Mucosa of stomach (tissue), 1 donor: ENCODE data around the gene GNAI2.
"Not testable (repeated sequence)": the region's sequence is repeated elsewhere in the genome, so short reads cannot be mapped to it uniquely, and the experiment has no call there.

Experiments used
- H3K27me3 ChIP-seq: one replicate; pipeline ENCODE4 v1.7.0; 2013; ENCODE audit warnings: mild to moderate bottlenecking, low read length; ENCODE audit not compliant: control insufficient read depth, insufficient read depth
- H3K36me3 ChIP-seq: one replicate; pipeline ENCODE4 v1.7.0; 2013; ENCODE audit warnings: low read length; ENCODE audit not compliant: control insufficient read depth, insufficient read depth
- H3K4me1 ChIP-seq: one replicate; pipeline ENCODE4 v1.7.0; 2013; ENCODE audit warnings: mild to moderate bottlenecking, low read length; ENCODE audit not compliant: control insufficient read depth, insufficient read depth
- H3K4me3 ChIP-seq: one replicate; pipeline ENCODE4 v1.7.0; 2013; ENCODE audit warnings: low read length
- H3K9ac ChIP-seq: one replicate; pipeline ENCODE4 v1.7.0; 2013; ENCODE audit warnings: mild to moderate bottlenecking, low read length, moderate library complexity
- H3K9me3 ChIP-seq: one replicate; pipeline ENCODE4 v1.7.0; 2013; ENCODE audit warnings: mild to moderate bottlenecking, low read length, moderate library complexity; ENCODE audit not compliant: control insufficient read depth
- donor health status: Pancreatic carcinoma.

GNAI2 gene

GRCh38 chr3:50242851-50243542, 7.0 kb downstream of the GNAI2 start:
- H3K4me3 ChIP-seq = no peak overlapping the region
- no peaks in the 10 kb centered on the region for H3K27me3 ChIP-seq
- no peaks in the 10 kb centered on the region for H3K36me3 ChIP-seq
- H3K9ac ChIP-seq = peak overlapping the region; percentile 7
- no peaks in the 10 kb centered on the region for H3K9me3 ChIP-seq
- H3K4me1 ChIP-seq = peaks cover 81% of the 10 kb centered on the region

DNA sequence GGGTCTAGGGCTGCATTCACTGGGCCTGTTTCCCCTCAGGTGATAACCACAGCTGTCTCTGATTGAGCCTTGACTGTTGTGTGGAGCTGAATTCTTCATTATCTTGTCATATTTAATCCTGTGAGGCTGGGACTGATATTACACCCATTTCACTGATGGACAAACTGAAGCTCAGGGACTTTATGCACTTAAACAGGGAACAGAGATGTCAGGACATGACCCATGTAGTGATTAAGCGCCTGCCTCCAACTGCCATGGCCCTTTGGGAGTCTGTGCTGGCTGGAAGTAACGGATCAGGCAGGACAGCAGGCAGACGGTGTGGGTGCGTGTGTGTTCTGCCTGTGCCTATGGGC, 7.5 kb downstream of the GNAI2 start:
- H3K4me3 ChIP-seq = no peak overlapping the region
- no peaks in the 10 kb centered on the region for H3K36me3 ChIP-seq
- no peaks in the 10 kb centered on the region for H3K27me3 ChIP-seq
- peaks cover 81% of the 10 kb centered on the region for H3K4me1 ChIP-seq
- H3K9me3 ChIP-seq = no peaks in the 10 kb centered on the region
- no peak overlapping the region for H3K9ac ChIP-seq

GRCh38 chr3:50244813-50245212, 8.8 kb downstream of the GNAI2 start:
- H3K9me3 ChIP-seq, H3K27me3 ChIP-seq, H3K4me3 ChIP-seq, H3K36me3 ChIP-seq: not testable (repeated sequence)
- peaks cover 81% of the 10 kb centered on the region for H3K4me1 ChIP-seq
- H3K9ac ChIP-seq = peak overlapping the region; percentile 16

- Histone ChIP-seq H3K36me3 (no peaks in the 10 kb centered on the region), H3K4me3 (no peak overlapping the region), H3K4me1 (peaks cover 85% of the 10 kb centered on the region), H3K9ac (peak overlapping the region; percentile 69), H3K9me3 (no peaks in the 10 kb centered on the region), H3K27me3 (no peaks in the 10 kb centered on the region)
These were observed 9.3 kb downstream of the GNAI2 start for GRCh38 chr3:50245251-50245745.

DNA sequence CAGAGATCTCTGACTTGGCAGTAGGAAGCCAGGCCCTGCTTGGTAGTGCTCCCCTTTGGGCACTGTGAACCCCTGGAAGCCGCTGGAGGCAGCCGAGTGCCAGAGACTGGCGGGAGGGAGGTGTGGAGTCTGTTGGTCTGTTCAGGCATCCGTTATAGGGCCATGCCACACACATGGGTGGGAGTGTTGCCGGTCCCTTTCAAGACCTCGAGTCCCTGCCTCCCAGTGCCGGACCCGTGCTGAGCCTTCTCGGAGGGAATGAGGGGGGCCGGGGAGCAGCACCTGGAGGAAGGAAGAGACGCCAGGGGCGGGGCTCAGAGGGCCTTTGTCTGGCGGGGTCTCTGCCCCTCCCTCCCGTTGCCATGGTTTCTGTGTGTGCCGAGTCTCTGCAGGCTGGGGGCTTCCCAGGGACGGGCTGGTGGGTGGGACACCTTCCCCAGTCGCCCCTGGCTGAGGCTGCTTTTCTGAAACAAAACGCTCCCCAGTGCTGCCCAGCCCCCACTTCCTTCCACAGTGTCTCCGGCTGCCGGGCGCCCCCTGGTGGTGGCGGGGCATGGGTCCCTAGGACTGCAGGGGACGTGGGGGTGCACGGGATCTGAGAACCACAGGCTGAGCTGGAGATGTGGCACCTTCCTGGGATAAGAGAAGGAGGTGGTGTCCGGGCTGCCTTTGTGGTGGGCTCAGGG, 10.0 kb downstream of the GNAI2 start:
- no peaks in the 10 kb centered on the region for H3K36me3 ChIP-seq
- H3K9me3 ChIP-seq = no peaks in the 10 kb centered on the region
- H3K9ac ChIP-seq = peak overlapping the region; percentile 69
- H3K4me1 ChIP-seq = peaks cover 89% of the 10 kb centered on the region
- H3K27me3 ChIP-seq = no peaks in the 10 kb centered on the region
- peak overlapping the region; percentile 68 for H3K4me3 ChIP-seq

DNA sequence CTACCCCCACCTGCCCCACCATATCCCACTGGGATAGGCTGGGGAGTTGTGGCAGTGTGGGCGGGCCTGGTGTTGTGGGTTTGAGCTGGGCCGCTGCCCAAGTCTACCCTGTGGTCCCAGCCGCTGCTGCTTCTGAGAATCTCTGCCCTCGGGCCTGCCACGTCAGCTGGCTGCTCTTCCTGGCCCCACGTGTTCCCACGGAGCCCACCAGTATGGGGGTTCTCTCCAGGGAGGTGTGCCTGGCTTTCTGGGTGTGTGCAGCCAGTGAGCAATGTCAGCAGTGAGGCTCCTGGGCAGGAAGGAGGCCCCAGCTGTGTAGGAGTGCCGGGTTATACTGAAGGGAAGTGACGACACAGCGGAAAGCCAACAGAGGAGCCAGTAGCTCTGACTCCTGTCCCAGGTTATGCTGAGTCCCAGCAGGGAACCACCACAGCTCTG, 10.5 kb downstream of the GNAI2 start:
- H3K4me3 ChIP-seq = peak overlapping the region; percentile 68
- H3K36me3 ChIP-seq = no peaks in the 10 kb centered on the region
- peaks cover 88% of the 10 kb centered on the region for H3K4me1 ChIP-seq
- H3K27me3 ChIP-seq = no peaks in the 10 kb centered on the region
- peak overlapping the region; percentile 69 for H3K9ac ChIP-seq
- H3K9me3 ChIP-seq = no peaks in the 10 kb centered on the region

DNA sequence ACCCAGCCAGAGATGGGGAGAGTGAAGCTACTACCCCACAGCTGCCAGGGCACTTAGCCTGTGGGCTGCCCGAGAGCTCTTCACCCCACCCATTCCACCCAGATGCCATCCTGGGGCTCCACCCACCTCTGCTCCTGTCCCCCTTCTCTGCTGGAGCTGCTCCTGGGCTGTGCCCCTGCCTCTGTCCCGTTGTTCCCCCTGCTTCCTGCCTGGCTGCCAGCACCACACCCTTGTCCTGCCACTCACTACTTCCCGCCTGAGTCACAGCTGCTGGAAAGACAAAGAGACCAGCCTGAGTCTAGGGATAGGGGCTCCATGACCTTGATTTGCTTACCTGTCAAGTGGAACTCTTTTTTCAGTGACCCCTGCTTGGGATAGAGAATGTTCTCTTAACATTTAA, 12.4 kb downstream of the GNAI2 start:
- H3K4me3 ChIP-seq = no peak overlapping the region
- peaks cover 78% of the 10 kb centered on the region for H3K4me1 ChIP-seq

DNA sequence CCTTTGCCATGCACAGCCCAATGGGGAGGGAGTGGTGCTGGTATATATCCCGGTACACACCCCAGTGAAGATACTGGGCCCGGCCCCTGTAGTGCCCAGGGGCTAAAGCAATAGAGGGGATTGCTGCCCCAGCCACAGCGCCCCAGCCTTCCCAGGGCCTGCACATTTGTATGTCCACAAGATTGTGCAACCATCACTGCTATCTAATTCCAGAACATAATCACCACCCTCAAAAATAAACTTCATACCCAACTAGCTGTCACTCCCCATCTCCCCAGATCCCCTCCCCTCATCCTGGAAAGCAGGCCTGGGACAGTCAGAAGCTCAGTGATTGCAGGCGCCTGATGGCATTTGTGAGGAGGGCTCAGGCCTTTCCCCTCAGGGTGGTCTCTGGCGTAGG, 13.5 kb downstream of the GNAI2 start:
- H3K4me1 ChIP-seq = peaks cover 72% of the 10 kb centered on the region
- H3K9me3 ChIP-seq = no peaks in the 10 kb centered on the region
- H3K36me3 ChIP-seq = no peaks in the 10 kb centered on the region
- peak overlapping the region; percentile 36 for H3K9ac ChIP-seq
- no peaks in the 10 kb centered on the region for H3K27me3 ChIP-seq
- no peak overlapping the region for H3K4me3 ChIP-seq

More for the DNA sequence above, 12.4 kb downstream of the GNAI2 start:
- Histone ChIP-seq H3K36me3 (no peaks in the 10 kb centered on the region), H3K27me3 (no peaks in the 10 kb centered on the region), H3K9ac (peak overlapping the region; percentile 36), H3K9me3 (no peaks in the 10 kb centered on the region)

DNA sequence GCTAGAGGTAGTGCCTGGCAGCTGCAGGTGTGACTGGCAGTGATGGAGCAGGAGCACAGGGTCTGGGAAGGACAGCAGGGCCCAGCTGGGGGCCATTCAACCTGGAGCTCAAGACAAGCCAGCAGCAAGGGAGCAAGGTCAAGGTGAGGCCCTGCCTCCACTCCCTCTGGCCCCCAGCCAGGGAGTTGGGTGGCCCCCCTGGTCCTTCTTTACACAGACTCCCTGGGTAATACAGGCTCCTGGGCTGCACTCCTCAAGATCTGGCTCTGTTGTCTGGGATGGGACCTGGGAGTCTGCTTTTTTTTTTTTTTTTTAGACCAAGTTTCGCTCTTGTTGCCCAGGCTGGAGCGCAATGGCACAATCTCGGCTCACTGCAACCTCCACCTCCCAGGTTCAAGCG, 14.5 kb downstream of the GNAI2 start:
- Histone ChIP-seq H3K4me1 (peaks cover 71% of the 10 kb centered on the region), H3K4me3 (no peak overlapping the region), H3K9me3 (no peaks in the 10 kb centered on the region), H3K9ac (no peak overlapping the region), H3K27me3 (no peaks in the 10 kb centered on the region), H3K36me3 (no peaks in the 10 kb centered on the region)

DNA sequence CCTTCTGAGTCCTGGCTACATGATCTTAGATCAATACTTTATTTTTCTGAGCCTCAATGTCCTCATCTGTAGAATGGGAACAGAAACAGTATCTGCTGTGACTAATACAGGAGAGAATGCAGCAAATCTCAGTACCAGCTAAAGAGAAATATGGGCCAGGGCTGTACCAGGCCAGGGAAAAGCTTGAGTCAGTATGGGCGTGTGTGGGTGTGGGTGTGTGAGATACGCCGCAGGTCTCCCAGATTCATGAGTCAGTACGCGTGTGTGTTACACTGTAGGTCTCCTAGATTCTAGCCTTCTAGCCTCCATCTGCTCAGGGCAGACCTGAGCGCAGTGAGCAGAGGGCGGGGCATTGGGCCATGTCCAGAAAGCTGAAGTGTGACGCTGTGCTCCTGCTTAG, 15.2 kb downstream of the GNAI2 start:
- peak overlapping the region; percentile 54 for H3K9ac ChIP-seq
- H3K4me3 ChIP-seq = no peak overlapping the region
- no peaks in the 10 kb centered on the region for H3K9me3 ChIP-seq
- peaks cover 64% of the 10 kb centered on the region for H3K4me1 ChIP-seq
- no peaks in the 10 kb centered on the region for H3K27me3 ChIP-seq
- H3K36me3 ChIP-seq = peaks cover under 1% of the 10 kb centered on the region

DNA sequence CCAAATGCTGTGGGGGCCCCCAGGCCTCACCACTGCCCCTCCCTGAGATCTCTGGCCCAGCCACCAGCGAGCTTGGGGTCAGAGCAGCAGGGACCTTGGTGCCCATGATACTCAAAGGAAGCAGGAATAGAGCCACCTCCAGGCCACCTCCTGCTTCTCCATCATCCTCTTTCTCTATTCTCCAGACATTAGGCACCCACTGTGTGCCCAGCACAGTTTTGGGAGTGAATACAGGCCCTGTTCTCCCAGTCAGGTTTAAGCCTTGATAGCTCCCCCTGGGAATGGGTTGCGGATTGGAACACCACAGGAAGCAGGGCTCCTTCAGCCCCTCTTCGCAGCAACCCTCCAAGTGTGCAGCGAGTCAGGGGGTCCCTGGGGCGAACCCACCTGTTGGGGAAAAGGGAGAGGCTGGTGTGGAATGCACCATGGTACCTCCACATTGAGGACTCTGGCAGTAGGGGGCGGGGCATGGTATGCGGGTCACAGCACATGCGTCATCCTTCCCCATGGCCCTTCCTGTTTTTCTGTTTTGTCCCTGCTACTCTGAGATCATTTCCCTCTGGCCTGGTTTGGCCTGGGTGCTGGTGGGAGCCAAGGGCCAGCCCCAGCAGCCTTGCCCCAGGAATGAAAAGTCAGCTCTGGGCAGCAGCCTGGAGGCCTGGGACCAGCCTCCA, 18.7 kb downstream of the GNAI2 start:
- Histone ChIP-seq H3K4me1 (peaks cover 34% of the 10 kb centered on the region), H3K27me3 (no peaks in the 10 kb centered on the region), H3K4me3 (no peak overlapping the region), H3K36me3 (peaks cover 8% of the 10 kb centered on the region), H3K9me3 (no peaks in the 10 kb centered on the region), H3K9ac (no peak overlapping the region)

DNA sequence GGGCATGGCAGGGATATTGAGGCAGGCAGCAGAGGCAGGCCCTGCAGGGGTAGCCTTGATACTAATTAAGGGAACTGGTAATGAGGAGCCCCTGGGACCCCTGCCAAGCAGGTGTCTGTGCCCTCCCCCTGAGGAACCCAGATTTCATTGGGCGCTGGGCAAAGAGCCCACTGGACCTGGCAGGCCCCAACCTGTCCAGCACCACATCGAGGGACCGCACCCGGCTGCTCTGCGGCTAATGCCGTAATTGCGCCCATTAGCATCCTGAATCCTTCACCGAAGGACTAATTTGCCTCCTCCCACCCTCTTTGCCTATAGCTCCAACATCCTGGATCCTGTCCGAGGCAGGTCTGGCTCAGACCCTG, 19.2 kb downstream of the GNAI2 start:
- no peaks in the 10 kb centered on the region for H3K9me3 ChIP-seq
- H3K4me1 ChIP-seq = peaks cover 34% of the 10 kb centered on the region
- peaks cover 8% of the 10 kb centered on the region for H3K36me3 ChIP-seq
- H3K4me3 ChIP-seq = no peak overlapping the region
- H3K9ac ChIP-seq = no peak overlapping the region
- no peaks in the 10 kb centered on the region for H3K27me3 ChIP-seq
